C4-2B (cell line): ENCODE results near the gene PCDHGA8.
A peak's percentile ranks its signal among the peaks of the same experiment; 100 is the strongest.
"Not testable (repeated sequence)": the region's sequence is repeated elsewhere in the genome, so short reads cannot be mapped to it uniquely, and the experiment has no call there.

Experiments used
- H3K27ac ChIP-seq: fragments of 450-650 bp; 2 replicates; pipeline ENCODE4 v1.5.1; 2017
- ZFX ChIP-seq: fragments of 450-650 bp; IDR thresholded peaks from 2 replicates; pipeline ENCODE4 v1.6.1; 2017
- TF ChIP-seq, protein P1 (sequence below): fragments of 450-650 bp; conservative IDR thresholded peaks from 2 replicates; pipeline ENCODE4 v1.5.1; 2017; ENCODE audit warnings: mild to moderate bottlenecking

The PCDHGA8 gene

DNA sequence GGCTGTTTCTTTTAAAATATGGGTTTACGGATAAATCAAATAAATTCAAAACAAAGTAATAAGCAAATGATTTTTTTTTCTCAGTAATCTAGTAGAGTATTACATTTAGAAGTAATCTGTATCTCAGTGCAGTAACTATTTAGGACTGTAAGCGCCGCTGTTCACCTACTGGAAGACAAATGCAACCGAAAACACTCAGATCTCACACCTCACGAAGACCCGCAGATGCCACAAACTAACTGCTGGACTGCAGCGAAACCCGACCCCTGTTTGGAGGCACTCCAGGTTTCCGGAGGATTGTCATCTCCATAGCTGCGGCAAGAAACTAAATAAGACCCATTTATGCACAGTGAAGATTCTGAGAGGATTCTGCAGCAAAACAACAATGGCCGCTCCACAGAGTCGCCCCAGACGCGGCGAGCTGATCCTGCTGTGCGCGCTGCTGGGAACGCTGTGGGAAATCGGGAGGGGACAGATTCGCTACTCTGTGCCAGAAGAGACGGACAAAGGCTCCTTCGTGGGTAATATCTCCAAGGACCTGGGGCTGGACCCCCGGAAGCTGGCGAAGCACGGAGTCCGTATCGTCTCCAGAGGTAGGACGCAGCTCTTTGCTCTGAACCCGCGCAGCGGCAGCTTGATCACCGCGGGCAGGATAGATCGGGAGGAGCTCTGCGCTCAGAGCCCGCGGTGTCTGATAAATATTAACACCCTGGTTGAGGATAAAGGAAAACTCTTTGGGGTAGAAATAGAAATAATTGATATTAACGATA is at the start of gene PCDHGA8:
TSS of gene PCDHGA8 (plus strand) at position 205 of the 770 bp plus-strand sequence. CDS start at position 386, 181 bp downstream.
- TF ChIP-seq, protein P1, sequence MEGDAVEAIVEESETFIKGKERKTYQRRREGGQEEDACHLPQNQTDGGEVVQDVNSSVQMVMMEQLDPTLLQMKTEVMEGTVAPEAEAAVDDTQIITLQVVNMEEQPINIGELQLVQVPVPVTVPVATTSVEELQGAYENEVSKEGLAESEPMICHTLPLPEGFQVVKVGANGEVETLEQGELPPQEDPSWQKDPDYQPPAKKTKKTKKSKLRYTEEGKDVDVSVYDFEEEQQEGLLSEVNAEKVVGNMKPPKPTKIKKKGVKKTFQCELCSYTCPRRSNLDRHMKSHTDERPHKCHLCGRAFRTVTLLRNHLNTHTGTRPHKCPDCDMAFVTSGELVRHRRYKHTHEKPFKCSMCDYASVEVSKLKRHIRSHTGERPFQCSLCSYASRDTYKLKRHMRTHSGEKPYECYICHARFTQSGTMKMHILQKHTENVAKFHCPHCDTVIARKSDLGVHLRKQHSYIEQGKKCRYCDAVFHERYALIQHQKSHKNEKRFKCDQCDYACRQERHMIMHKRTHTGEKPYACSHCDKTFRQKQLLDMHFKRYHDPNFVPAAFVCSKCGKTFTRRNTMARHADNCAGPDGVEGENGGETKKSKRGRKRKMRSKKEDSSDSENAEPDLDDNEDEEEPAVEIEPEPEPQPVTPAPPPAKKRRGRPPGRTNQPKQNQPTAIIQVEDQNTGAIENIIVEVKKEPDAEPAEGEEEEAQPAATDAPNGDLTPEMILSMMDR, result peak; percentile 88
- no peak for TF ChIP-seq ZFX
- no peak within 1 kb of the TSS for H3K27ac ChIP-seq

DNA sequence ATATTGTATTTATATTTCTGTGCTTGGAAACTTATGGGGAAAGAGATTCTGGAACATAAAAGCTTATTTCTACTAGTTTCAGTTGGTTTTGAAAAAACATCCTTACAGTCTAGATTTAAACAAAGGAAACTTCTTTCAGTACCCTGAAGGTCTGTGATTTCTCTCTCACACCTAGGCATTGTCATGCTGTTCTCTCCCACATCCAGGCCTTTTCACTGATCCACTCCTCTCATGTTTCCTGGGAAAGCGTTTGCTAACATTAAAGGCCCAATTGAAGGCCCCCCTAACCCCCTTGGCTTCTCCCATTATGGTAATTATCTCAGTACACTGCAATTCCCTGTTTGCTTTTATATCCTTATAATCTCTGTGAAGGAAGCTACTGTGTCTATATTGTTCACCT is 49.7 kb upstream of the PCDHGA8 start:
- no peak overlapping the region for H3K27ac ChIP-seq
- no peak for TF ChIP-seq ZFX
- TF ChIP-seq, protein P1, result no peak

DNA sequence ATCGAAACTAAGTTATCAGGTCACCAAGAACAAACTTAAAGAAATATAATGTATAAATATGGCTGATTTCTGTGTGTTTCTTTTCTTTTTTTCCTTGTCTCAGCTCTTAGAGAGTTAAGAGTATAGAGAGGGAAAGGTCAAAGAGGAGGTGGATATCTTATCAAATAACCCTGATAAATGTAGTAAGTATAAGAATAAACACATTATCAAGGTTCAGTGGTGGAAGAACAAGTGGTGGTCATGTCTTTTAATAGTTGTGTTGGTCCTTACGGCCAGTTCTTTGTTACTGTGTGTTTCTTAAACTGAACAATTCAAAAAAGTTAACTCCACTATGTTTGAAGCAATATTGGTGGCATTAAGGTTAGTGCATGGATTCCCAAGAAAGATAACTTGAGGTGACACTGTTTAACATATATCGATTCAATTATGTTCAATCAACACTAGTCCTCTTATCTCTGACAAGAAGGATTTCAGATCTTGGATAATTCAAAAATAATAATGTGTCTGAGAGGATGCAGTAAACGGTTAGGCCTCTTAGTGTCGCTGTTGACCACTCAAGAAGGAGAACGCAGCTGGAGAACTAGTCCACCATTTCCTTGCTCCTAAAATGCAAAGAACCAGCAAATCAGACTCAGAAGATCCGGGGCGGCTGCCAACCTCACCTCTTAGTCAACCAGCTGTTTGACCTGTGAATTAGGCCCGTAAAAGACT is 49.0 kb upstream of the PCDHGA8 start, which contains the start of gene PCDHGA3:
TSS of gene PCDHGA3 (plus strand) at position 588 of the 711 bp plus-strand sequence. CDS start 205 bp downstream, outside the sequence.
- no peak within 1 kb of the TSS for H3K27ac ChIP-seq
- TF ChIP-seq, protein P1, result peak; percentile 66
- TF ChIP-seq ZFX, result no peak

DNA sequence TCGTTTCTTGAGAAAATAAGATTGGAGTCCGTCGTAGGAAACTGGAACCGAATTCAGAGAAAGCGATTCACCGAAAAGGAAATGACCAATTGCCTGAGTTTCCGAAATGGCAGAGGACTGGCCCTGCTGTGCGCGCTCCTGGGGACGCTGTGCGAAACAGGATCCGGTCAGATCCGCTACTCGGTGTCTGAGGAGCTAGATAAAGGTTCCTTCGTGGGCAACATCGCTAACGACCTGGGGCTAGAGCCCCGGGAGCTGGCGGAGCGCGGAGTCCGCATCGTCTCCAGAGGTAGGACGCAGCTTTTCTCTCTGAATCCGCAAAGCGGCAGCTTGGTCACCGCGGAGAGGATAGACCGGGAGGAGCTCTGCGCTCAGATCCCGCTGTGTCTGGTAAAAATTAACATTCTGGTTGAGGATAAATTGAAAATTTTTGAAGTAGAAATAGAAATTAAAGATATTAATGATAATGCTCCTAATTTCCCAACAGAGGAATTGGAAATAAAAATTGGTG is 48.4 kb upstream of the PCDHGA8 start:
- TF ChIP-seq, protein P1, result peak; percentile 35
- no peak for TF ChIP-seq ZFX
- H3K27ac ChIP-seq, result no peak overlapping the region

DNA sequence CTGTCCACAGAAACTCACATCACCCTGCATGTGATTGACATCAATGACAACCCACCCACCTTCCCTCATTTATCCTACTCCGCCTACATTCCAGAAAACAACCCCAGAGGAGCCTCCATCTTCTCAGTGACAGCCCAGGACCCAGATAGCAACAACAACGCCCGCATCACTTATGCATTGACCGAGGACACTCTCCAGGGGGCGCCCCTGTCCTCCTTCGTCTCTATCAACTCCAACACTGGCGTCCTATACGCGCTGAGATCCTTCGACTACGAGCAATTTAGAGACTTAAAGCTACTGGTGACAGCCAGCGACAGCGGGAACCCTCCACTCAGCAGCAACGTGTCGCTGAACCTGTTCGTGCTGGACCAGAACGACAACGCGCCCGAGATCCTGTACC is 47.1 kb upstream of the PCDHGA8 start:
- no peak for TF ChIP-seq ZFX
- TF ChIP-seq, protein P1, result peak; percentile 25
- no peak overlapping the region for H3K27ac ChIP-seq

DNA sequence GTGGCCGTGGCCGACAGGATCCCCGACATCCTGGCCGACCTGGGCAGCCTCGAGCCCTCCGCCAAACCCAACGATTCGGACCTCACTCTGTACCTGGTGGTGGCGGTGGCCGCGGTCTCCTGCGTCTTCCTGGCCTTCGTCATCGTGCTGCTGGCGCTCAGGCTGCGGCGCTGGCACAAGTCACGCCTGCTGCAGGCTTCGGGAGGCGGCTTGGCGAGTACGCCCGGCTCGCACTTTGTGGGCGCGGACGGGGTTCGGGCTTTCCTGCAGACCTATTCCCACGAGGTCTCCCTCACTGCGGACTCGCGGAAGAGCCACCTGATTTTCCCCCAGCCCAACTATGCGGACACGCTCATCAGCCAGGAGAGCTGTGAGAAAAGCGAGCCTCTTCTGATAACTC is 46.4 kb upstream of the PCDHGA8 start:
- H3K27ac ChIP-seq, result not testable (repeated sequence)

DNA sequence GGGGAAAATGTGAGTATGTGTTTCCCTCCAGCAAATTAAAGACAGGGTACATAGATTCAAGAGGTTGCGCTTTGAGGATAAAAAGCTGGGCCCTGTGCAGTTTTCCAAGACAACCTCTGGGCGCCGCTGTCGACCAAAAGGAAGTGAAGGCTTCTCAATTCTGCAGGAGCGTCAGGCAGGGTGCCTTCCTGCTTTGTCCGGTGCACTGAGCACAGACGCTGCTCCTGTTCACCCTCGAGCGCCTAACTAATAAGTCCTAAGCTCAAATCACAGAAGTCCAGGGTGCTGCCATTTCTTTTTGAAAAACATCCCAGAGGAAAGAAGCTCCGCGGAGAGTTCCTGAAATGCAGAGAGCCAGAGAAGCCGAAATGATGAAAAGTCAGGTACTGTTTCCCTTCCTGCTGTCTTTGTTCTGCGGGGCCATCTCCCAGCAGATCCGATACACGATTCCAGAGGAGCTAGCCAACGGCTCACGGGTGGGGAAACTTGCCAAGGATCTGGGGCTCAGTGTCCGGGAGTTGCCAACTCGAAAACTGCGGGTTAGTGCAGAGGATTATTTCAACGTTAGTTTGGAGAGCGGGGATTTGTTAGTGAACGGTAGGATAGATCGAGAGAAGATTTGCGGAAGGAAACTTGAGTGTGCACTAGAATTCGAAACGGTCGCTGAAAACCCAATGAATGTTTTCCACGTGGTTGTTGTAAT is 42.4 kb upstream of the PCDHGA8 start, which contains the start of gene PCDHGB1:
TSS of gene PCDHGB1 (plus strand) at position 183 of the 703 bp plus-strand sequence. CDS start at position 345, 162 bp downstream.
- no peak within 1 kb of the TSS for H3K27ac ChIP-seq
- TF ChIP-seq ZFX, result no peak
- TF ChIP-seq, protein P1, result peak; percentile 84
